ENCODE results near the gene EID3. TPM values are rescaled to one million over a fixed set of nuclear protein-coding genes. Genes with fewer than 3 reads are reported as not detected.

Gene EID3
- total RNA-seq, 4 donors from 2014 or later, result 17.2 to 52.0 (median 23.4) TPM

GRCh38 chr12:104306376-104306775 is 2.8 kb downstream of the EID3 start:
- no peak overlapping the region for H3K27ac ChIP-seq
- TF ChIP-seq CTCF (IDR thresholded peaks at IDR 0.05), result no peak
- no peak for TF ChIP-seq POLR2A (IDR thresholded peaks at IDR 0.05)
- no peaks in the 10 kb centered on the region for H3K27me3 ChIP-seq
- no peaks in the 10 kb centered on the region for H3K9me3 ChIP-seq
- peaks cover 0 to 7% (median 0%) of the 10 kb centered on the region in 3 donors for H3K36me3 ChIP-seq
- DNase-seq, result no peak
- H3K4me3 ChIP-seq, result no peak overlapping the region
- peaks cover 0 to 25% (median 0%) of the 10 kb centered on the region in 4 donors for H3K4me1 ChIP-seq

- peaks cover 0 to 15% (median 0%) of the 10 kb centered on the region in 3 donors for H3K36me3 ChIP-seq
- TF ChIP-seq POLR2A (IDR thresholded peaks at IDR 0.05) (no peak), CTCF (IDR thresholded peaks at IDR 0.05) (no peak)
- DNase-seq, result no peak
- H3K4me3 ChIP-seq, result no peak overlapping the region
- H3K27me3 ChIP-seq, result no peaks in the 10 kb centered on the region
- no peaks in the 10 kb centered on the region for H3K9me3 ChIP-seq
- no peak overlapping the region for H3K27ac ChIP-seq
- H3K4me1 ChIP-seq, result peaks cover 0 to 25% (median 0%) of the 10 kb centered on the region in 4 donors
These were observed 3.6 kb downstream of the EID3 start for GRCh38 chr12:104306943-104307654.

DNA sequence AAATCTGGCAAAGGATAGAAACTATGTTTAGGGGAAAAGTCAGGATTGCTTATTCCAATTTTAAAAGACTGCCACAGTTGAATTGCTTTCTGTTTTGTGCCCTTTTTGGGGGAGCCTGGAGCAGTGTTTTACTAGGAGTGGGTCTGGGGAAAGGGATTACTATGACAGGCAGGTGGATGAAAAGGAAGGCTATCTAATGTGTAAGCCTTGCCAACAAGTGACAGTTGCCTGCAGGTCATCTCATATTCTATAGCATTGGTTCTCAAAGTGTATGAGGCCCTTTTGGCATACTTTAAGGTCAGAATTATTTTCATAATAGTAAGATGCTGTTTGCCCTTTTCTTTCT is 4.1 kb downstream of the EID3 start:
- Histone ChIP-seq H3K4me3 (no peak overlapping the region), H3K9me3 (no peaks in the 10 kb centered on the region), H3K27ac (no peak overlapping the region), H3K36me3 (peaks cover 0 to 19% (median 0%) of the 10 kb centered on the region in 3 donors), H3K4me1 (peaks cover 0 to 25% (median 0%) of the 10 kb centered on the region in 4 donors), H3K27me3 (no peaks in the 10 kb centered on the region)
- TF ChIP-seq POLR2A (IDR thresholded peaks at IDR 0.05) (no peak), CTCF (IDR thresholded peaks at IDR 0.05) (no peak)
- no peak for DNase-seq

- peaks cover 0 to 8% (median 0%) of the 10 kb centered on the region in 4 donors for H3K4me1 ChIP-seq
- H3K36me3 ChIP-seq, result peaks cover 0 to 38% (median 0%) of the 10 kb centered on the region in 3 donors
- no peak overlapping the region for H3K27ac ChIP-seq
- no peaks in the 10 kb centered on the region for H3K27me3 ChIP-seq
- no peak for DNase-seq
- TF ChIP-seq CTCF (IDR thresholded peaks at IDR 0.05), result no peak
- no peak for TF ChIP-seq POLR2A (IDR thresholded peaks at IDR 0.05)
- H3K4me3 ChIP-seq, result no peak overlapping the region
- no peaks in the 10 kb centered on the region for H3K9me3 ChIP-seq
These were observed 6.0 kb downstream of the EID3 start for GRCh38 chr12:104309446-104309993.

DNA sequence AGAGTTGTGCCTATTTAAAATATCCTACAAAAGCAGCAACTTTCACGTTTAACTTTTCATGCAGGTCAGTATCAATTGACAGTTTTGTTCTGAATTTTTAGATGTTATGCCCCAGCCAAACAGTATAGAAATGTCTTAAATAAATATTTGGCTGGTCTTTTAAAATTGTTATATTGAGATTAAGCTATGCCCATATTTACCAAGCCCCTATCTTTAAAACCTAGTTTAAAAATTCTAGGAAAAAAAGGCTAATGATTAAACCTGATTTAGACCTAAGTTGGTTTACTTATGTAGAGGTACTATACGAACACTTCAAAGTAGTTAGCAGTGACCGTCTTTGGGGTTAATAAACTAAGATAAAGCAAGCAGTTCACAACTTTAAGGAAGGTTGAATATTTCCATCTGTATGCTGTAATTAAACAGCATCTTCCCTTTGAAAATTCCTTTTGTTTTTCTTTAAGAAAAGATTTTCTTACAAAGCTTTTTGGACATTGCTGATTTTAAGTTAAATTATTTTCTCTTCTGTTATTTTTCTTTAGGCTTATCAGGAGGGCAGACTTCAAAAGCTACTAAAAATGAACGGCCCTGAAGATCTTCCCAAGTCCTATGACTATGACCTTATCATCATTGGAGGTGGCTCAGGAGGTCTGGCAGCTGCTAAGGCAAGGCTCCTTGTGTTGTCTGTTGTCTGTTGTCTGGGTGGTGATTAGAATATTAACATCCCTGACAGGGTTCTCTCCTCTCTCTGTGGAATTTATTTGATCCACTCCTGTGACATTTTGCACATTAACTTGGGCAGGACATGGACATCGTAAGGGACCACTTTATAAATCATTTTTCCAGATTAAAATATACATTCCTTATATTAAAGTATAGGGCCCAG is 7.5 kb downstream of the EID3 start:
- H3K27me3 ChIP-seq, result no peaks in the 10 kb centered on the region
- TF ChIP-seq POLR2A (IDR thresholded peaks at IDR 0.05) (no peak), CTCF (IDR thresholded peaks at IDR 0.05) (no peak)
- H3K36me3 ChIP-seq, result peaks cover 0 to 52% (median 0%) of the 10 kb centered on the region in 3 donors
- no peak for DNase-seq
- no peak overlapping the region for H3K4me3 ChIP-seq
- no peaks in the 10 kb centered on the region for H3K4me1 ChIP-seq
- no peaks in the 10 kb centered on the region for H3K9me3 ChIP-seq
- no peak overlapping the region for H3K27ac ChIP-seq

All from Peyer's patch (tissue), 4 donors.